Astrocyte (in vitro differentiated cells and primary cell): ENCODE measurements around the gene AQR.

ENCODE experiments used
- CTCF ChIP-seq: IDR thresholded peaks from 2 replicates; pipeline ENCODE4 v1.5.1; 2011; ENCODE audit warnings: low read depth, mild to moderate bottlenecking, inconsistent platforms, low read length, moderate library complexity; ENCODE audit not compliant: insufficient read depth
- EZH2 ChIP-seq: IDR thresholded peaks from 2 replicates; pipeline ENCODE4 v1.6.1; 2012; ENCODE audit warnings: mild to moderate bottlenecking, low read length, inconsistent platforms; ENCODE audit not compliant: insufficient read depth

- TF ChIP-seq CTCF (no peak), EZH2 (no peak)
These were observed 31.0 kb upstream of the AQR start for GRCh38 chr15:35000511-35000910.
